Skeletal muscle satellite cell (primary cell): ENCODE data around the gene GLIS1.

ENCODE experiments used
- H3K27me3 ChIP-seq: 2 replicates; pipeline ENCODE4 v1.7.0; 2013; ENCODE audit warnings: low read length; ENCODE audit not compliant: control insufficient read depth, insufficient read depth
- H3K36me3 ChIP-seq: 2 replicates; pipeline ENCODE4 v1.7.0; 2013; ENCODE audit warnings: mild to moderate bottlenecking, control low read depth, low read length; ENCODE audit not compliant: insufficient read depth
- H3K4me1 ChIP-seq: 2 replicates; pipeline ENCODE4 v1.7.0; 2013; ENCODE audit warnings: low read length; ENCODE audit not compliant: control insufficient read depth, insufficient read depth
- H3K4me2 ChIP-seq: 2 replicates; pipeline ENCODE4 v1.7.0; 2013; ENCODE audit warnings: mild to moderate bottlenecking, low read length
- H3K4me3 ChIP-seq: 2 replicates; pipeline ENCODE4 v1.7.0; 2013; ENCODE audit warnings: low read length
- H3K9ac ChIP-seq: 2 replicates; pipeline ENCODE4 v1.7.0; 2013; ENCODE audit warnings: mild to moderate bottlenecking, low read depth, low read length, moderate library complexity
- H3K9me3 ChIP-seq: replicated peaks from 2 replicates; pipeline ENCODE4 v1.7.0; 2013; ENCODE audit warnings: mild to moderate bottlenecking, control low read depth, low read length

Gene GLIS1

GRCh38 chr1:53639251-53639763 is 99.7 kb downstream of the GLIS1 start:
- H3K4me3 ChIP-seq = no peak overlapping the region

GRCh38 chr1:53638360-53639035 is 100.5 kb downstream of the GLIS1 start:
- H3K9me3 ChIP-seq = no peaks in the 10 kb centered on the region
- no peaks in the 10 kb centered on the region for H3K27me3 ChIP-seq
- peaks cover 17% of the 10 kb centered on the region for H3K4me1 ChIP-seq
- no peak overlapping the region for H3K4me3 ChIP-seq
- H3K4me2 ChIP-seq = no peak overlapping the region
- H3K9ac ChIP-seq = no peak overlapping the region
- H3K36me3 ChIP-seq = peaks cover 15% of the 10 kb centered on the region

More at GRCh38 chr1:53639251-53639763, 99.7 kb downstream of the GLIS1 start:
- Histone ChIP-seq H3K9me3 (no peaks in the 10 kb centered on the region), H3K27me3 (no peaks in the 10 kb centered on the region), H3K9ac (peak overlapping the region; percentile 6), H3K4me1 (peaks cover 17% of the 10 kb centered on the region), H3K36me3 (peaks cover 15% of the 10 kb centered on the region), H3K4me2 (peak overlapping the region; percentile 49)

GRCh38 chr1:53637511-53638359 is 101.2 kb downstream of the GLIS1 start:
- H3K27me3 ChIP-seq = no peaks in the 10 kb centered on the region
- H3K4me3 ChIP-seq = no peak overlapping the region
- H3K36me3 ChIP-seq = peaks cover 17% of the 10 kb centered on the region
- H3K9me3 ChIP-seq = no peaks in the 10 kb centered on the region
- H3K4me2 ChIP-seq = no peak overlapping the region
- peaks cover 17% of the 10 kb centered on the region for H3K4me1 ChIP-seq
- H3K9ac ChIP-seq = no peak overlapping the region

- no peak overlapping the region for H3K4me2 ChIP-seq
- peaks cover 21% of the 10 kb centered on the region for H3K36me3 ChIP-seq
- H3K9ac ChIP-seq = no peak overlapping the region
Measured at GRCh38 chr1:53636621-53637171, 102.3 kb downstream of the GLIS1 start.

GRCh38 chr1:53634571-53634979 is 104.4 kb downstream of the GLIS1 start:
- no peak overlapping the region for H3K9ac ChIP-seq
- H3K36me3 ChIP-seq = peaks cover 10% of the 10 kb centered on the region
- peaks cover 9% of the 10 kb centered on the region for H3K4me1 ChIP-seq
- no peaks in the 10 kb centered on the region for H3K27me3 ChIP-seq
- H3K4me2 ChIP-seq = no peak overlapping the region
- no peaks in the 10 kb centered on the region for H3K9me3 ChIP-seq
- no peak overlapping the region for H3K4me3 ChIP-seq

More at GRCh38 chr1:53636621-53637171, 102.3 kb downstream of the GLIS1 start:
- no peaks in the 10 kb centered on the region for H3K9me3 ChIP-seq
- H3K4me1 ChIP-seq = peaks cover 17% of the 10 kb centered on the region
- H3K27me3 ChIP-seq = no peaks in the 10 kb centered on the region
- H3K4me3 ChIP-seq = no peak overlapping the region

- no peaks in the 10 kb centered on the region for H3K4me1 ChIP-seq
- no peaks in the 10 kb centered on the region for H3K27me3 ChIP-seq
- H3K4me2 ChIP-seq = no peak overlapping the region
- H3K4me3 ChIP-seq = no peak overlapping the region
- no peak overlapping the region for H3K9ac ChIP-seq
- H3K9me3 ChIP-seq = no peaks in the 10 kb centered on the region
- peaks cover 15% of the 10 kb centered on the region for H3K36me3 ChIP-seq
Measured at GRCh38 chr1:53633073-53633704, 105.8 kb downstream of the GLIS1 start.

GRCh38 chr1:53631622-53632310 is 107.2 kb downstream of the GLIS1 start:
- Histone ChIP-seq H3K9me3 (no peaks in the 10 kb centered on the region), H3K4me2 (no peak overlapping the region), H3K4me1 (no peaks in the 10 kb centered on the region), H3K27me3 (no peaks in the 10 kb centered on the region), H3K4me3 (no peak overlapping the region), H3K36me3 (peaks cover 15% of the 10 kb centered on the region), H3K9ac (no peak overlapping the region)

- Histone ChIP-seq H3K4me1 (peaks cover 19% of the 10 kb centered on the region), H3K27me3 (no peaks in the 10 kb centered on the region), H3K9me3 (no peaks in the 10 kb centered on the region), H3K4me2 (no peak overlapping the region), H3K36me3 (peaks cover 13% of the 10 kb centered on the region), H3K9ac (no peak overlapping the region), H3K4me3 (no peak overlapping the region)
Measured at GRCh38 chr1:53629101-53629691, 109.8 kb downstream of the GLIS1 start.

- no peaks in the 10 kb centered on the region for H3K9me3 ChIP-seq
- H3K4me2 ChIP-seq = no peak overlapping the region
- peaks cover 13% of the 10 kb centered on the region for H3K36me3 ChIP-seq
- peaks cover 19% of the 10 kb centered on the region for H3K4me1 ChIP-seq
- H3K27me3 ChIP-seq = no peaks in the 10 kb centered on the region
- no peak overlapping the region for H3K9ac ChIP-seq
- no peak overlapping the region for H3K4me3 ChIP-seq
Measured at GRCh38 chr1:53628286-53628955, 110.5 kb downstream of the GLIS1 start.

- no peaks in the 10 kb centered on the region for H3K9me3 ChIP-seq
- peaks cover 11% of the 10 kb centered on the region for H3K36me3 ChIP-seq
- H3K4me1 ChIP-seq = peaks cover 19% of the 10 kb centered on the region
- no peak overlapping the region for H3K4me3 ChIP-seq
- no peak overlapping the region for H3K4me2 ChIP-seq
- H3K27me3 ChIP-seq = no peaks in the 10 kb centered on the region
- no peak overlapping the region for H3K9ac ChIP-seq
Measured at GRCh38 chr1:53627666-53628065, 111.3 kb downstream of the GLIS1 start.
